ENCODE results near the gene BASP1.
"Not testable (repeated sequence)": the region's sequence is repeated elsewhere in the genome, so short reads cannot be mapped to it uniquely, and the experiment has no call there.

Gene BASP1

DNA sequence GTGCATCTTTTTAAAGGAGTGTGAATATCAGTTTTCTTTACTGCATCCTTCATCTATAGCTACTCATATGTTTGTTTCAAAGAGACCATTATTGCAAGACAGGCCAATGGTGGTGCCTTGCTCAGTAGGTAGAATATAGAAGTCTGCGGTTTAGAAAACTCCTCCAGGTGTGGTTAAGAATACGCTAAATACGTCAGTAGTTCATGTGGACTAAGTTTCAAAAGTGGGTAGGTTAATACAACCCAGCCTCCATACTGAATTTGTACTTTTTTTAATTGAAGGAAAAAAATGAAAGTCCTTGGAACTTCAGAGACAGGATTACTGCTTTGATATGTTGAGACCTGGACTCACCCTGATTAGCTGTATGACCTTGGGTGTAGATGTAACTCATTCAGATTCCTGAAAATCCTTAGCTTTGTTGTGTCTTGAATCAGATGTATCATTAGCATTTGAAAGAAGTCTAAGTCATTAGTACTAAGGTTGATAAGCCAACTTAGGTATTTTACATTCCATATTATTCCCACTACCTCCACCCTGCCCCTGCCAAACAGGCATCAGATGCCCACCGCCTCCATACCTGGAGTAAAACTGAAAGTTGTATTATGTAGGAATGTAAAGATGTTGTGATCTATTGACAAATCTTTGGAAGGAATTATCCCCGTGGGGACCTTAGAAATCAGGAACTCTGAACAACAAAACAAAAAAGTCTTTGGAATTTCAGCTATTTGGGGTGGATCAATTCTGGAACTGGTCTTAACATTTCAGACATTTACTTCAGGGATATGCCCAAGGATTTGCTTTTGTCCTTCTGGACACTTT lies 6.1 kb downstream of the BASP1 start:
- no peak for DNase-seq (ENCODE audit: low spot score)

DNA sequence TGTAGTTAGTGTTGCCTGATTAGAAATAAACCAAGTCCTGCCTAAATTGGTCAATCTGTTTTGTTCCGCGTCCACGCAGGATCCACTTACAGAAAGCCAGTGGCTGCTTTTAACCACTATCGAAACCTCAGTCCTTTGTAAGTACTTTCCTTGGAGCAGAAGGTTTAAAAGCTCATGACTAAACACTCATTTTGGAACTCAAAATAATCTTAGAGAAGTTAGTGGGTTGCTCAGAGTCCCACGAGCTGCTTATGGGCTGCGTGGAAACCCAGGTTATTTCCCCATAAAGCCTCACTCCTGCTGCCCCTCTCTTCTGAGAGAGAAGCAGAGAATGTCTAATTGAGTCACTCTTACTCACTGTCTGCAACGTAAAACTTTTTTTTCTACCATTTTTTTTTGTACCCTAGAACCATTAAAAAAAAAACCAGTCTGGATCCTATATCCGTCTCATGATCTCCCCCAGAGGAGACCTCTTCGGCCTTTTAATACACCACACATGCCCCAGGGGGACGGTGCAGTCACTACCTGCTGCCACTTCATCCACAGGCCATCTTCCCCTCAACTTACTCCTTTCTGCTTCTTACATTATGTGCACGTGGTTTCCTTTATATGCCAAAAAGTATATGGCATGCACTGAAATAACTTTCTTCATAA lies 7.6 kb downstream of the BASP1 start:
- DNase-seq (ENCODE audit: low spot score): no peak

DNA sequence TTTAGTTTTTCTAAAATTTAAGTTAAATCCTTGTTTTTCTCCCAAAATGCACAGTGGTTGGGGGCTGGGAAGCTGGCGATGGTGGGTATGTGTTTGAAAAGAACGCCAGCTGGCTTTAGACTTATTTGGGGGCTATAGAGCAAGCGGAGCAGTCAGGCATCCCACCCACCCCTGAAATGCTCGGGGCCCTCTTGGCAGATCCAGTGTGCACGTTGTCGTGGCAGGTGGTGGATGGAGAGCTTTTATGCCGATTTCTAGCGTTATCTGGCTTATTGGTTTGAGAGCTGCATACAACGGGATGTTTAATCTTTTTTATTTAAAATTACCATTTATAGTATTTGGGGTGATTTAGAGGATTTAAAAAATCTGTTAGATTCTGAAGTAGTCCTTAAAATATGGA lies 8.1 kb downstream of the BASP1 start:
- DNase-seq (ENCODE audit: low spot score): no peak

DNA sequence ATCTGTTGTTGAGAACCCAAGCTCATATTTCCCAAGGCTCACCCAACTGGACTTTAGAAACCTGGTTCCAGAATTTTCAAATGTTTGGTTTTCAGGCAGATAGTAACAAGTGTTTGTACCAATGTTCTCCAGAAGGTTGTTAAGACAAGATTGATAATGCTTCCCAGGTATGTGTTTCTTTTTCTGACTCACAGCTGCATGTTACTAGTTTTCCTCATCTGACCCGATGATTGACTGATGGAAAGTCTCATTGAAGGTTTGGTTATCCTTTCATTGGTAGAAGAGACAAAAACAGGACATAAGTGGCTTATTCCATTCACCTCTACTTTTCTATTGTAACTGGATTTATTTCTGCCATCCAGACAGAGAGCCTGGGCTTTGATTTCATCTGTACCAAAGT lies 10.4 kb downstream of the BASP1 start:
- no peak for DNase-seq (ENCODE audit: low spot score)

DNA sequence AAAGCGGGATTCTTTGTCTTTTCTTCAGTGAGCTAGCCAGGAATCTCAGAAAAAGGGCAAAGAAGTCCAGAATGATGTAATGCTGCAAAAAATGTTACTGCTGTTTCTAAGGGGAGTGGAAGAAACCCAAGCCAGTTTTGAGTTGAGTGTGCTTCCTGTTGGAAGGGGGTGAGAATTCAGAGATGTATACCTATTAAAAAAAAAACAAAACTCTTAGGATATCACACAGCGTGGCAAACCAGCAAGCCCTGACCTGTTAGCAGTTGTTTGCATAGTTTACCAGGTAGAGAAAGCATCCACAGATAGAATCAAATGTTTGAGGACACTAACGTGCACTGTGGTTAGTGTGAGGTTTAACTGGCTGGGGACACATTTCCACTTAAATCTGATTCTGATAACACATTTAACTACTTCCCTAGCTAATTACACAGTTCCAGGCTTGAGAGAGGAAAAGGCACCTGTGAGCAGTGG lies 11.4 kb downstream of the BASP1 start:
- no peak for DNase-seq (ENCODE audit: low spot score)

DNA sequence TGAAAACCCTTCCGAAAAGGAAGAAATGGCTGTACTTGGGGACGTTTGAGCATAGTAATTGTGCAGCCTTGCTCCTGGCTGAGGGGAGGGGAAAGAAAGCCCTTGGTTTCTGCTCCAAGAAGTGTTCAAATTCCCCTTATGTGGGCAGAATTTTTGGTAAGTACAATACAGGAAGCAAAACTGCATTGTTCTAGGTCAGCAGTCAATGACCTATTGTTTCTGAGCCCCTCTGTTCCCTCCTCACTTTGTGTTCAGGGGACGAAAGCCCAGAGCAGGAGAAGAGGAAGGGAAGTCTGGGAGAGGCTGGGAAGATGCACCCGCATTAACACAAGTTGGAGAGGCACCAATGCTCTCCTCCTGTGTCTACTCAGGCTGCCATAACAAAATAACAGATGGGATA lies 11.9 kb downstream of the BASP1 start:
- DNase-seq (ENCODE audit: low spot score): no peak

DNA sequence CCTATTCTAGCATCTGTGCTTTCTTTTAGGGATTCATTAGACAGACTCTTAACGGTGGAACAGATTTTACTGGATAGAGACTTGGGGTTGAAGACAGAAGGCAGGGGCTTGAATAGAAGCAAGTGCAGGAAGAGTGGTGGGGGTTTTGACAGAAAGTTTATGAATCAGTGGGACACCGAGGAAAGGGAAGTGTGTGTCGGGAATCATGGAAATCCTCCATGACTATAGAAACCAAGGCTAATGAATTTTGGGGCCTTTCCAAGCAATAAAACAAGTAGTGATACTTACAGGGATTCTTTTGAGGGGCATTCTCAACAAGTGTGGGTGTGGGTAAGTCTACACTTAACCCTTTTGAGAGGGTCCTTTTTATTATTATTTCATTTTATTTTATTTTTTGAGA lies 12.8 kb downstream of the BASP1 start:
- no peak for DNase-seq (ENCODE audit: low spot score)

DNA sequence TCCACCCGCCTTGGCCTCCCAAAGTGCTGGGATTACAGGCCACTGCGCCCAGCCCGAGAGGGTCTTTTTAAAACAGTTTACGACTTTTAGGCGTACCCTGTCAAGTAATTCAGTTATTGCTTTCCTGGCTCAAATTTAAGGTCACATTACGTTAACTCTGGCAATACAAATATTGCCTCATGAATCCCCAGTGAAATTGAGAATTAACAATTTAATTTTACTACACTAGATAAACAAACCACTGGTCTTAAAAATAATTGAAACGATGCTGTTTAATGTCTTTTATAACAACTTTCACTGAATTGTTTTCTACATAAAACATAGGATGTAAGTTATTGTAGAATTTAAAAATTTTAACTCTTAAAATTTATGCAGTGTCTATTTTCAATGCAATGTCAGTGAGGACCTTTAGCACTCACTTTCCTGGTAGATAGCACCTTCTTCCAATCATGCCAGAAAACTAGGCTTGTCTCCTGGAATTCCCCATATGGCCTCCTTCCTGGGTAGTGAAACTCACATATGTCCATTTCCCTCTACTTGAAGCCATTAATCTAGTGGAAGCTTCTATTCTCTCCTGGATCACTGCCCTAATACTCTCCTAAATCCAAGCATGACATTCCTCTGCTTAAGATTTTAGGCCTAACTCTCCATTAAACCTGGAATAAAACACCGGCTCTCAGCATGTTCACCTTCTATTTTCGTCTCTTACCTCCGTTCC lies 13.5 kb downstream of the BASP1 start:
- no peak for DNase-seq (ENCODE audit: low spot score)

DNA sequence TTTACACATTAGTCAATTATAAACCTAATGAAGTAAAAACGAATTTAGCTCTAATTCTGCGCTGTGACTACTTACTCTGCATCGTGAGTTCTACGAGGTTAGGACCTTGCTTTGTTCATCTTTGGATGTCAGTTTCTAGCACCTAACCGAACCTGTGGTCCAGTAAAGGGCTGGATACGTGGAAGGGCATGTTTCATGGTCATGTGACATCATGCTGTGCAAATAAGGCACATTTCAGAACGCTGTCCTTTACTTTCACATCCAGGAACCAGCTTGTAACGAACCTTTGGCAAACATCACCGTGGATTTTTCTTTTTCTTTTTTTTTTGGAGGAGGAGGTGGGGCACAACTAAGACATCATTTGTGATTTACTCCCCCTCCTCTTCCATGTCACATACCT lies 15.0 kb downstream of the BASP1 start:
- no peak for DNase-seq (ENCODE audit: low spot score)

DNA sequence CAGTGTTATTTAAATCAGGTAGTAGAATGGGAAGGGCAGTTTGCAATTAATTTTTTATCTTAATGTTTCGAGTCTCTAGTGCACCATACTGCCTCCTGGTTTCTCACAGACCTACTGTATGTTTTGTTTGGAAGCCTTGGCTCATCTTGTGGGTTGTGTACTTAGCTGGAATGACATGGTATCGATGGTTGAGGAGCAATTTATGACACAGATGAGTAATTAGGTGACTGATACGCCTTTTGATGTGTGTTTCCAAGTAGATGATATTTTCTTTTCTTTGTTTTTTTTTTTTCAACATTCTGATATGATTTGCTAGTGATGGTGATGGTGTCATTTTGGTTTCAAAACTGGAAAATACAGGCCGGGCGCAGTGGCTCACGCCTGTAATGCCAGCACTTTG lies 16.1 kb downstream of the BASP1 start:
- no peak for DNase-seq (ENCODE audit: low spot score)

DNA sequence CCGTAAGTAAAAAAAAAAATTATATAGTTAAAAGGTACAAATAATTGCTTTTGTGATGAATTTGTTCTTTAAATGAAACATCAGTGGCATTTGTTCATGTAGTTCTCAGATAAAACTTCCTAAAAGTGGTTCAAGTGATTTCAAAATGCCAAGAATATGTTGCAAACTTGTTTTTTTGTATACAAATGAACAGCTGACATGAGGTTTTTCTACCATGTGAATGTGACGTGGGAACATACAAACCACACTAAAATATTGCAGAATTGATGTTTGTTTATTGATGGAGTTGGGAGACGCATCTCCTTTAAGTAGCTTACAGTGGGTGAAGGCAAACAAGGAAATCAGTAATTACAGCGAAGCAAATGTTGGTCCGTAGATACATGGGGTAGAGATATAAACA lies 16.9 kb downstream of the BASP1 start:
- DNase-seq (ENCODE audit: low spot score): no peak

DNA sequence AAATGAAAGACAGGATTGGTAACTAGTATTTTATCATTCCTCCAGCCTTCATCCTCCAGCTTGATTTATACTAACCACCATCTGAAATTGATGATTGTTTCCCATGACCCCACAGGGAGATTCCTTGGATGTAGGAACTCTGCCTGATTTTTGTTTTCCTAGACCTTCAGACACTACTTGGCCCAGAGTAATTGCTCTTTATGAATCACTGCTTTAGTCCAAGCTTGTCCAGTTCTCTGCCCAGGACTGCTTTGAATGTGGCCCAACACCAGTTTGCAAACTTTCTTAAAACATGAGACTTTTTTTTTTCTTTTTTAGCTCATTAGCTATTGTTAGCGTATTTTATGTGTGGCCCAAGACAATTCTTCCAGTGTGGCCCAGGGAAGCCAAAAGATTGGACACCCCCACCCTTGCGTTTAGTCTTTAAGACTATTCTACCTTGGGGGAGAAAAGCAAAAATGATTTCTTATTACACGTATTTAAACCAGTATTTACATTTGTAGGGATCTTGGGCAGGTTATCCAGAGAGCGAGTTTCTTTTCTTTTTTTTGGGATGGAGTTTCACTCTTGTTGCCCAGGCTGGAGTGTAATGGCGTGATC lies 18.4 kb downstream of the BASP1 start:
- DNase-seq (ENCODE audit: low spot score): no peak

DNA sequence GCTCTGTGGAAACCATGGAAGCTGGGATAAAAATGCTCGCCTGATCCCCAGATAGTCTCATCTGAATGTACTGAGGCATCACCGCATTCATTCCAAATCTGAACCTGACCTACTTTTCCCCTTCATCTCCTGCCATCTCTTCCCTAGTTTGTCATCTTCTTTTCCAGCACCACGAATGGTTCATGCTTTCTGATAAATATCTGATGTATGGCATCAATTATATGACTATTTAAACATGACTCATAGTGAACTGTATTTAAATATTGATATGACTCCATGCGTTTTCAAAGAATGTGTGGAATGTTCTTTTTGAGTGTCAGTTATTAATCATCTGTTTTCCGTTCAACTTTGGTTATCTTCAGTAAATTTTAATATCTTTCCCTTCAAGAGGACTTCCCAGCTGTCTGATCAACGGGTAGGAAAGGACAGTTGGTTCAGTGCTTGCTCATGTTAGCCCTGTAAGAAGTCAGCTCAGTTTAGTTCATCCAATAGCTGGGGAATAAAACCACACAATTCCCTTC lies 21.1 kb downstream of the BASP1 start:
- no peak for DNase-seq (ENCODE audit: low spot score)

DNA sequence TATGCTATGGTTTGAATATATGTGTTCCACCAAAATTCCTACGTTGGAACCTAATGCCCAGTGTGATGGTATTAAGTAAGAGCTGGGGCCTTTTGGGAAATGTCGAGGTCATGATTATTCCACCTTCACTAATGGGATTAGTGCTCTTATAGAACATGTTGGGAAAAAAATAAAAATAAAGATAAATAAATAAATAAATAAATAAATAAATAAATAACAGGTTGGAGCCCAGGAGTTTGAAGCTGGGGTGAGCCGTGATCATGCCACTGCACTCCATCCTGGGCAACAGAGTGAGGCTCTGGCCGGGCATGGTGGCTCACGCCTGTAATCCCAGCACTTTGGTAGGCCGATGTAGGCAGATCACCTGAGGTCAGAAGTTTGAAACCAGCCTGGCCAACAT lies 22.5 kb downstream of the BASP1 start:
- DNase-seq (ENCODE audit: low spot score): no peak

DNA sequence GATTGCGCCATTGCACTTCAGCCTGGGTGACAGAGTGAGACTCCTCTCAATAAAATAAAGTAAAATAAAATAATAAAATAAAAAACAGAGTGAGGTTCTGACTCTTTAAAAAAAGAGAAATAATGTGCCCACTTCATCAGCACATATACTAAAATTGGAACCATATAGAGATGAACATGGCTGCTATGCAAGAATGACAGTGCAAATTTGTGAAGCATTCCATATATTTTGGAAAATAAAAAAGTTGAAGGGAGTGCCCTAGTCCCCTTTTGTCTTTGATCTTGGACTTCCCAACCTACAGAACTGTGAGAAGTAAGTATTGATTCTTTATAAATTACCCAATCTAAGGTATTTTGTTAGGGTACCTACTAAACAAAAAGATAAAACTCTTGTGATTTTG lies 23.1 kb downstream of the BASP1 start:
- no peak for DNase-seq (ENCODE audit: low spot score)

DNA sequence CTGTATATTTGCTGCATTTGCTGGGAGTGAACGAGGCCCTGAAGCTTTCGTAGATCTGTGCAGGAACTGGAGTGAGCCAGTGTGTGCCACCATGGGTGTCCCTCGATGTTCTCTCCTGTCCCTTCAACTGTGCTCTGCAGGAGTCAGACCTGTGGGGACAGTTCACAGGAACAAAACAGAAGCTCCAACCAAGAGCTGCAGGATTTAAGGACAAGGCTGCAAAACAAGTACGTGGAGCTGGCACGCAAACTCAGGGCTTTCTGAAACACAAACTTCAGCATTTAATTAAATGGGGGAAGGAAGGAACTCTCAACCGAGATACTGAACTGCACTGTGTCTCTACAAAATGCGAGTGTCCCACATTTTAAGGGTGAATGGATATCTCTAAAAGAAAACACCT lies 24.2 kb downstream of the BASP1 start:
- DNase-seq (ENCODE audit: low spot score): no peak

DNA sequence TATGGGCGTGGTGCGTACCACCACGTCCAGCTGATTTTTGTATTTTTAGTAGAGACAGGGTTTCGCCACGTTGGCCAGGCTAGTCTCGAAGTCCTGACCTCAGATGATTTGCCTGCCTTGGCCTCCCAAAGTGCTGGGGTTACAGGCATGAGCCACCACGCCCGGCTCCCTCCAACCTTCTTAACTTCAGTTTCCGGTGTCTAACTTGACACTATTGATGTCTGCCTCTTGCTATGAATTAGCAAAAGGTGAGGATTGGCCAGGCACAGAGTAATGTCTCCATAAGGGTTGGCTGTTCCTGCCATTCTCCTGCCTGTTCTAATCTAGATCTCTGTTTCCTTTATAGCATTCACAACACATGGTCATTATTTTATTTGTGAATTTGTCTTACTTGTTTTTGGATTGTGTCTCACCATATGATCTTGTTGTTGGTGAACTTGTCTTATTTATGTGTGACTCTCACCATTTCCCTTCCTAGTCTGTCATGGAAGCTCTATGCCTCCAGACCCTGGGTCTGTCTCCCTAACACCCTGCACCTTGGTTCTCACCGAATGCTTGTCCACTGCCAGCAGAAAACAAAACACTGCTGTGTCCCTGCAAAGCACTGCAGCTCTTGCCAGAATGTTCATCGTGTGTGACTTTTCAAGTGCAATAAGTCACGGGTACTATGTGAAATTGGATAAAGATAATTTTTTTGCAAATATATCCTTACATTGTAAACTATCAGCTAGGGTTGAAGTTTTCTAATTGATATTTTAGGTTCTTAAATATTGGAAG lies 26.0 kb downstream of the BASP1 start:
- no peak for DNase-seq (ENCODE audit: low spot score)

DNA sequence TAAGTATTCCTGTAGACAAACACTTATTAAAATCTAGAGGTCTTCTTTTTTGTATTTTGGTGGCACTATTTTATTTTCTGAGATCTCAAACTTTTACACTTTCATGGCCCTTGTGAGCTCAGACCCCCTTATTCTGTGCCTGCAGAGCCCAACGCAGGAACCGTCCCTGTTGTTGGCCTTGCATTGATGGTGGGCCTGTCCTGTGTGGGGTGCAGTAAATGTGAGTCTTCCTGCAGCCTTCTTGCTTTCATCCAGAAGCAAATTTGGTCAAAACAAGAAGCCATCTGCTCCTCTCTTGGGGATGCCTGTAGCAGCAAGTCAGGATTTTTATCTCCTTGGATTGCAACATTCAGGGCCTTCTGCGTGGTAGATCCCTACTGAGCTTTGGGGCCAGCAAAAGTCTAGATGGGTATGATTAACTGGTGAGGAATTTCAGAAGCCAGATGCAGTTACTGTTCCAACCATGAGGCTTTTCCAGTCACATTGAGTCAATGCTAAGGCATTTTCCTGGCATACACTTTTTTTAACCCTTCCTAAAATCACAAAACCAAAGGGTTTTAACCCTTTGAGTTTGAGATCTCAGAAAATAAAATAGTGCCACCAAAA lies 31.7 kb downstream of the BASP1 start:
- no peak for DNase-seq (ENCODE audit: low spot score)

DNA sequence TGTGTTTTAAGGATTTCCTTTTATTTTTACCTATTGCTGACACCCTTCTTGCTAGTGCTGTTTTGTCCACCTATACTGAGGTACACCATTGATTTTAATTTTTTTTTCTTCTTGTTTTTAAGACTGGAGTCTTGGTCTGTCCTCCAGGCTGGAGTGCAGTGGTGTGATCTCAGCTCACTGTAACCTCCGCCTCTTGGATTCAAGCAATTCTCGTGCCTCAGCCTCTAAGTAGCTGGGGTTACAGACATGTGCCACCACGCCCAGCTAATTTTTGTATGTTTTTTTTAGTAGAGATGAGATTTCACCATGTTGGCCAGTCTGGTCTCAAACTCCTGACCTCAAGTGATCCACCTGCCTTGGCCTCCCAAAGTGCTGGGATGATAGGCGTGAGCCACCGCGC lies 32.4 kb downstream of the BASP1 start:
- DNase-seq (ENCODE audit: low spot score): not testable (repeated sequence)

DNA sequence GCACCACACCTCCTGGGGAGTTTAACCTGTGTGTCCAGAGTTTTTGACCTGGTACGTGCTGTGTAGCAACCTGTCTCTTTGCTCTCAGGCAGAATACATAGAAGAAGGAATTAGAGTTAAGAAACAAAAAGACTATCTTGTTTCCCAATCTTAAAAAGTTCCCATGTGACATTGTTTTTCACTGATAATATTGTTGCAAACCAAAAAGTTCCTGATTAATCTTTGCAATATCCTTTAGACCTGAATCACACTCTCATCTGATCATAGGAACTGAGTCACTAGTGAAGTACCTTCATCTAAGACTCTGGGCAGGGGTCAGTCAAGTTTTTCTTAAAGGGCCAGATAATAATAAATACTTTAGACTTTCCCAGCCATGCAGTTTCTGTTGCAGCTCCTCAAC lies 35.1 kb downstream of the BASP1 start:
- DNase-seq (ENCODE audit: low spot score): no peak

DNA sequence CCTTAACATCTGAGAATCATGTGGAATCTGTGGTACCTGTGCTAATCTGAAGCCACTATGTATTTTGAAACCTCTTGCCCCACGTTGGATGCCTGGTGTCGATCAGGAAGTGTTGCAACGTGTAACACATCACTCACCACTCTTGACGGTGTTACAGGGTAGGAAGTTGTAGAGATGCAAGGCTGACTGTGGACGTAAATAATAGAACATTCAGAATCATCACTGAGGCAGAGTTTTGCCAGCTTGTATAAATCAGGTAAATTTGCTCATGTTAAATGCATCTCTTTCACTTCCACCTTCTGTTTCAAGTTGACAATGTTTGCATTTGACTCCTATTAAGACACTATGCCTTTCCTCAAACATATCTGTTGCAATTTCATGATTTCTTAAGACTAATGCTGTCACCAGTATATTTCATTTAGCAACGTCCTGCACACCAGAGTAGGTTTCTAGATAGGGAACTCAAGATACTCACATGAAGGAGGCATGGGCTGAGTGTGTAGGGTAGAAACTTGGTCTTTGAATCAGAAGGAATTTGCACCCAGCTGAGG lies 38.1 kb downstream of the BASP1 start:
- no peak for DNase-seq (ENCODE audit: low spot score)
